Uterus (tissue), 2 donors: Measurements from ENCODE around the gene RAP1B.

Source experiments
- CTCF ChIP-seq, 4 experiments: fragments of 200-600 bp in 2 of 4; fragments of 450-650 bp in 2 of 4; sonication (generic) in 2 of 4; IDR thresholded peaks; one replicate each; pipeline ENCODE4 v1.5.1; 2016 to 2019; ENCODE audit warnings: antibody characterized with exemption in 4 of 4, mild to moderate bottlenecking in 2 of 4, moderate library complexity in 1 of 4
- POLR2A ChIP-seq, 2 donors: fragments of 450-650 bp; IDR thresholded peaks; one replicate each; pipeline ENCODE4 v1.6.1; 2016; ENCODE audit warnings: antibody characterized with exemption in 2 of 2, mild to moderate bottlenecking in 1 of 2, moderate library complexity in 1 of 2

- TF ChIP-seq CTCF (IDR thresholded peaks at IDR 0.05): no peak
- TF ChIP-seq POLR2A (IDR thresholded peaks at IDR 0.05): no peak
Measured at GRCh38 chr12:68686262-68686594, 75.5 kb downstream of the RAP1B start.
